HL-60 (cell line): Measurements from ENCODE around the gene HOXB3.

ENCODE experiments used
- POLR2AphosphoS5 ChIP-seq: IDR thresholded peaks from 2 replicates; pipeline ENCODE4 v1.6.1; 2012; ENCODE audit warnings: low read depth
- TF ChIP-seq, protein P1 (sequence below): IDR thresholded peaks from one replicate; pipeline ENCODE4 v1.5.1; 2011; ENCODE audit warnings: low read length, control low read depth, inconsistent platforms; ENCODE audit not compliant: insufficient read depth
- TF ChIP-seq, protein P2 (sequence below): IDR thresholded peaks from 2 replicates; pipeline ENCODE4 v1.6.1; 2012; ENCODE audit warnings: low read depth; ENCODE audit not compliant: insufficient replicate concordance

DNA sequence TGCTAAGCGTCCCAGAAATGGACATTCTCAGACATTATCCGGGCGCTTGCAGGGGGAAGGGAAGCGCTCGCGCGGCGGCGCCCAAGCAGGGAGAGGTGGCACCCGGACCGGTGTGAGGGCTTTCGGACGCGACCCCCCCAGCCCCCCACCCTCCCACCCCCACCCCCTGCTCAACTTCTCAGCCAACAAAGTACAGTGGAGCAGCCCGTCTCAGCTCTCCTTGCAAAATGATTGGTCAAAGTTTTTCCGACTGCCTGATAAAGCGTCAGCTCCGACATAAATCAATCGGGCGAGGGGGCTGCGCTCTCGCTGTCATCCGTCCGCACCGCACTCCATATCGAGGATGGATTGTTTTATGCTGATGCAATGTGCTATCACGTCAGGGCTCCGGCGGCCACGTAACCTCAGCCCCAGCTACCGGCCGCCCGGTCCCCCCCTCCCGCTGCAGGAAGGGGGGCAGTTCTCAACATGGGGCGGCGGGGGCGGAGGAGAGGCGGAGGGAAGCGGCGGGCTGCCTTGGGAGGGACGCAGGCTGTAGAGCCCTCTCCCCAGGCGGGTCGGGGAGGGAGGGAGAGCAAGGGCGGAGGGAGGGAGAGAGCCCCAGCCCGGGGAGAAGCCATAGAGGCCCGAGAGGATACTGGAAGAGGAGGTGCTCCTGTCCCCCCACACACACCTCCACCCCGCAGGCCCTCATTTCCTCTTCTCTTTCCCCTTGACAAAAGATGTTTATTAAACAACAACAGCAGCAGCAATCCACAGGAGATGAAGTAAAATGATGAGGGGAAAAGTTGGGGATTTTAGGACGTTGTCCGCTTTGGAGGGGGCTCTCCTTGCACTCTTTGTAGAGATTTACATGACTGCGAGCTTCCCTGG, 36.4 kb upstream of the HOXB3 start, which contains the start of gene HOXB9:
- TF ChIP-seq, protein P1, sequence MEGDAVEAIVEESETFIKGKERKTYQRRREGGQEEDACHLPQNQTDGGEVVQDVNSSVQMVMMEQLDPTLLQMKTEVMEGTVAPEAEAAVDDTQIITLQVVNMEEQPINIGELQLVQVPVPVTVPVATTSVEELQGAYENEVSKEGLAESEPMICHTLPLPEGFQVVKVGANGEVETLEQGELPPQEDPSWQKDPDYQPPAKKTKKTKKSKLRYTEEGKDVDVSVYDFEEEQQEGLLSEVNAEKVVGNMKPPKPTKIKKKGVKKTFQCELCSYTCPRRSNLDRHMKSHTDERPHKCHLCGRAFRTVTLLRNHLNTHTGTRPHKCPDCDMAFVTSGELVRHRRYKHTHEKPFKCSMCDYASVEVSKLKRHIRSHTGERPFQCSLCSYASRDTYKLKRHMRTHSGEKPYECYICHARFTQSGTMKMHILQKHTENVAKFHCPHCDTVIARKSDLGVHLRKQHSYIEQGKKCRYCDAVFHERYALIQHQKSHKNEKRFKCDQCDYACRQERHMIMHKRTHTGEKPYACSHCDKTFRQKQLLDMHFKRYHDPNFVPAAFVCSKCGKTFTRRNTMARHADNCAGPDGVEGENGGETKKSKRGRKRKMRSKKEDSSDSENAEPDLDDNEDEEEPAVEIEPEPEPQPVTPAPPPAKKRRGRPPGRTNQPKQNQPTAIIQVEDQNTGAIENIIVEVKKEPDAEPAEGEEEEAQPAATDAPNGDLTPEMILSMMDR, result no peak
- no peak for TF ChIP-seq POLR2AphosphoS5
- TF ChIP-seq, protein P2, sequence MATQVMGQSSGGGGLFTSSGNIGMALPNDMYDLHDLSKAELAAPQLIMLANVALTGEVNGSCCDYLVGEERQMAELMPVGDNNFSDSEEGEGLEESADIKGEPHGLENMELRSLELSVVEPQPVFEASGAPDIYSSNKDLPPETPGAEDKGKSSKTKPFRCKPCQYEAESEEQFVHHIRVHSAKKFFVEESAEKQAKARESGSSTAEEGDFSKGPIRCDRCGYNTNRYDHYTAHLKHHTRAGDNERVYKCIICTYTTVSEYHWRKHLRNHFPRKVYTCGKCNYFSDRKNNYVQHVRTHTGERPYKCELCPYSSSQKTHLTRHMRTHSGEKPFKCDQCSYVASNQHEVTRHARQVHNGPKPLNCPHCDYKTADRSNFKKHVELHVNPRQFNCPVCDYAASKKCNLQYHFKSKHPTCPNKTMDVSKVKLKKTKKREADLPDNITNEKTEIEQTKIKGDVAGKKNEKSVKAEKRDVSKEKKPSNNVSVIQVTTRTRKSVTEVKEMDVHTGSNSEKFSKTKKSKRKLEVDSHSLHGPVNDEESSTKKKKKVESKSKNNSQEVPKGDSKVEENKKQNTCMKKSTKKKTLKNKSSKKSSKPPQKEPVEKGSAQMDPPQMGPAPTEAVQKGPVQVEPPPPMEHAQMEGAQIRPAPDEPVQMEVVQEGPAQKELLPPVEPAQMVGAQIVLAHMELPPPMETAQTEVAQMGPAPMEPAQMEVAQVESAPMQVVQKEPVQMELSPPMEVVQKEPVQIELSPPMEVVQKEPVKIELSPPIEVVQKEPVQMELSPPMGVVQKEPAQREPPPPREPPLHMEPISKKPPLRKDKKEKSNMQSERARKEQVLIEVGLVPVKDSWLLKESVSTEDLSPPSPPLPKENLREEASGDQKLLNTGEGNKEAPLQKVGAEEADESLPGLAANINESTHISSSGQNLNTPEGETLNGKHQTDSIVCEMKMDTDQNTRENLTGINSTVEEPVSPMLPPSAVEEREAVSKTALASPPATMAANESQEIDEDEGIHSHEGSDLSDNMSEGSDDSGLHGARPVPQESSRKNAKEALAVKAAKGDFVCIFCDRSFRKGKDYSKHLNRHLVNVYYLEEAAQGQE, result no peak
